ENCODE results near the gene TTC7B. TPM values are rescaled to one million over a fixed set of nuclear protein-coding genes. Genes with fewer than 3 reads are reported as not detected.

TTC7B gene
- total RNA-seq, 2 donors from 2014 or later: 5.2 to 10.2 TPM

DNA sequence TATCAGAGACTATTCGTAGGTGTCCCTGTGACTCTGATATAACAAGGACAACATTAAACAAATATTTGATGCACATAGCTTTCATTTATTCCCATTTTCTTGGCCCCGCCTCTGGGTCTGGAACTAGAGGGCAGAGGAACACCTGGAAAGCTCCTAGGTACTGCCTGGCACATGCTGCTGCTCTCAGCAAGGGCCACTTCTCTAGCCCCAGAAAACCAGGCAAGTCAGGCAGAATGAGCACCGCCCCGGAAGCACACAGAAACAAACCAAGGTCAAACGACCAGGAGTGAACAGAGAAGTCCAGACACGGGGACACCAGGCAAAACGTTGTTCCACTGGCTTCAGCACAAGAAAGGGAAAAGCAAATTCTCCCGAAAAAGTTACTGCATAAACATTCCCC, 76.1 kb downstream of the TTC7B start:
- no peak for ATAC-seq (replicated peaks)
- H3K36me3 Mint-ChIP-seq (ENCODE audit: low read depth): no peaks in the 10 kb centered on the region
- no peaks in the 10 kb centered on the region for H3K4me1 Mint-ChIP-seq
- H3K27ac Mint-ChIP-seq: no peak overlapping the region
- no peaks in the 10 kb centered on the region for H3K9me3 Mint-ChIP-seq
- no peaks in the 10 kb centered on the region for H3K27me3 Mint-ChIP-seq
- no peak overlapping the region for H3K4me3 Mint-ChIP-seq

- Mint-ChIP-seq H3K27ac (no peak overlapping the region), H3K9me3 (no peaks in the 10 kb centered on the region)
- ATAC-seq (replicated peaks): no peak
Measured at GRCh38 chr14:90739318-90740068, 76.7 kb downstream of the TTC7B start.

DNA sequence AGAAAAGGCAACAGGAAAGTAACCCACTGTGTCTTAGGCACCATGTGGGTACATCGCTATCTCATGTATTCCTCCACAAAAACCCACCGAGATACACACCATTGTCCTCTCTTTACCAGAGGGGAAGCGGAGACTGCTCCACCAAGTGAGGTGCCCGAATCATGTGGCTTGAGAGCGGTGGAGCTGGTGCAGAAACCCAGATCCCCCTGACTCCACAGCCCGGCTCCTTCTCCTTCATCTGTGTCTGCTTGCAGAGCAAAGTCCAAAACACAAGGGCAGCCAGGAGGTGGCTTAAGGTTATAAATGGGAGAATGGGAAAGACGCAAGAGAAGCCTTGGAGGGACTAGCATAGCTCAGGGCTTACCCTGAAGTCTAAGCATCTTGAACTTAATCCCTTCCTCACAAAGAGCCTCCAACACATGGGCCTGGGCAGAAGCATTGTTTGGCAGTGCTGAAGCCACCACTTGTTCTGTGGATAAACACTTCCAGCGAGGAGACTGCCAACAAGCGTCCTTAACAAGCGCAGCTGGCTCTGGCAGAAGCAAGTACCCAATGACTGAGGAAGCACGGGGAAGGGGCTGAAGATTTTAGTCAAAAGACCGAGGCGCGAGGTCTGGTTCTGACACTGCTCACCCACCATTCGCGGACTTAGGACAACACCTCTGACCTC, 83.0 kb downstream of the TTC7B start:
- Mint-ChIP-seq H3K4me3 (no peak overlapping the region), H3K27ac (no peak overlapping the region)
- no peak for ATAC-seq (replicated peaks)

More at GRCh38 chr14:90739318-90740068, 76.7 kb downstream of the TTC7B start:
- Mint-ChIP-seq H3K27me3 (no peaks in the 10 kb centered on the region), H3K36me3 (ENCODE audit: low read depth) (no peaks in the 10 kb centered on the region), H3K4me1 (no peaks in the 10 kb centered on the region), H3K4me3 (no peak overlapping the region)

DNA sequence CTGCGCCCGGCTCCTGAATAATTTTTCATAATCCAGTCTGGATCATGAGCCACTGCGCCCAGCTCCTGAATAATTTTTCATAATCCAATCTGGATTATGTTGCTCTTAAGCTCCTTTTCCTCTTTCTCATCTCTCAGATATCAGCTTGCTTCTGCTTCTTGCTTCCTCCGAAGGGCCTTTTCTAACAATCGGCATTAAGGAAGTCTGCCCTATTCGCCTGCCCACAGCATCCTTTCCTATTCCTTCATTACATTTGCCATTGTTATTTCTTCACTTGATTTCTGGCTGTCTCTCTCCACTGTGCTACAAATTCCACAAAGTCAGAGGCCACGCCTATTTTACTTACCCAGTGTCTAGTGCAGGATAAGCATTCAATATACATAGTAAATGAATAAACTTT, 83.5 kb downstream of the TTC7B start:
- Mint-ChIP-seq H3K4me1 (no peaks in the 10 kb centered on the region), H3K4me3 (no peak overlapping the region), H3K9me3 (no peaks in the 10 kb centered on the region), H3K36me3 (ENCODE audit: low read depth) (no peaks in the 10 kb centered on the region), H3K27me3 (no peaks in the 10 kb centered on the region), H3K27ac (no peak overlapping the region)
- ATAC-seq (replicated peaks): no peak

More for the DNA sequence above, 83.0 kb downstream of the TTC7B start:
- H3K27me3 Mint-ChIP-seq: no peaks in the 10 kb centered on the region
- no peaks in the 10 kb centered on the region for H3K4me1 Mint-ChIP-seq
- no peaks in the 10 kb centered on the region for H3K9me3 Mint-ChIP-seq
- no peaks in the 10 kb centered on the region for H3K36me3 Mint-ChIP-seq (ENCODE audit: low read depth)

- ATAC-seq (replicated peaks): no peak
- no peak overlapping the region for H3K4me3 Mint-ChIP-seq
- H3K9me3 Mint-ChIP-seq: no peaks in the 10 kb centered on the region
- H3K27ac Mint-ChIP-seq: no peak overlapping the region
- no peaks in the 10 kb centered on the region for H3K27me3 Mint-ChIP-seq
- H3K4me1 Mint-ChIP-seq: no peaks in the 10 kb centered on the region
- H3K36me3 Mint-ChIP-seq (ENCODE audit: low read depth): no peaks in the 10 kb centered on the region
Measured at GRCh38 chr14:90732139-90732538, 84.1 kb downstream of the TTC7B start.

DNA sequence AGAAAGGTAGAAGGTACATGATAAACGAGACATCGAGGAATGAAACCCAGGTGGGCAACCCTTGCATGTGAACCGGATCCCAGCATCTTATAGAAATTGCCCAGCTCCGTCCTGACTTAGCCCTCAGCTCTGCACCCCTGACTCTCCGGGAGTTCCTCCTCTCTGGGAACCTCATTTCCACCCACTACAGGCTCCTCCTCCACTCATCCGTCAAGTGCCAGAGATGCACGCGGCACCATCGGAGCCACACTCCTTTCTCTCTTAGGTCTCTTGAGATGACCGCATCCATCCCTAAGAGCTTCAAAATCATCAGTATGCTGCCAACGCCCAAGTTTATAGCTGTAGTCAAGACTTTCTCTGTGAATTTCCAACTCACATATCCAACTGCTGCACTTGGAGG, 84.7 kb downstream of the TTC7B start:
- no peak for ATAC-seq (replicated peaks)

GRCh38 chr14:90730206-90730766, 85.9 kb downstream of the TTC7B start:
- no peak for ATAC-seq (replicated peaks)
- Mint-ChIP-seq H3K36me3 (ENCODE audit: low read depth) (no peaks in the 10 kb centered on the region), H3K4me3 (no peak overlapping the region), H3K27me3 (no peaks in the 10 kb centered on the region), H3K27ac (no peak overlapping the region), H3K4me1 (no peaks in the 10 kb centered on the region), H3K9me3 (no peaks in the 10 kb centered on the region)

More for the DNA sequence above, 84.7 kb downstream of the TTC7B start:
- Mint-ChIP-seq H3K4me1 (no peaks in the 10 kb centered on the region), H3K36me3 (ENCODE audit: low read depth) (no peaks in the 10 kb centered on the region), H3K4me3 (no peak overlapping the region), H3K9me3 (no peaks in the 10 kb centered on the region), H3K27ac (no peak overlapping the region), H3K27me3 (no peaks in the 10 kb centered on the region)

GRCh38 chr14:90728951-90729350, 87.3 kb downstream of the TTC7B start:
- H3K36me3 Mint-ChIP-seq (ENCODE audit: low read depth): no peaks in the 10 kb centered on the region
- H3K9me3 Mint-ChIP-seq: no peaks in the 10 kb centered on the region
- no peak for ATAC-seq (replicated peaks)
- no peaks in the 10 kb centered on the region for H3K4me1 Mint-ChIP-seq
- H3K27ac Mint-ChIP-seq: no peak overlapping the region
- H3K27me3 Mint-ChIP-seq: no peaks in the 10 kb centered on the region
- no peak overlapping the region for H3K4me3 Mint-ChIP-seq

GRCh38 chr14:90727082-90727481, 89.1 kb downstream of the TTC7B start:
- H3K27ac Mint-ChIP-seq: no peak overlapping the region
- no peaks in the 10 kb centered on the region for H3K36me3 Mint-ChIP-seq (ENCODE audit: low read depth)
- no peak for ATAC-seq (replicated peaks)
- no peaks in the 10 kb centered on the region for H3K4me1 Mint-ChIP-seq
- no peaks in the 10 kb centered on the region for H3K9me3 Mint-ChIP-seq
- no peak overlapping the region for H3K4me3 Mint-ChIP-seq
- no peaks in the 10 kb centered on the region for H3K27me3 Mint-ChIP-seq

- H3K36me3 Mint-ChIP-seq (ENCODE audit: low read depth): no peaks in the 10 kb centered on the region
- no peaks in the 10 kb centered on the region for H3K27me3 Mint-ChIP-seq
- no peak for ATAC-seq (replicated peaks)
- H3K4me3 Mint-ChIP-seq: no peak overlapping the region
- H3K9me3 Mint-ChIP-seq: no peaks in the 10 kb centered on the region
- no peaks in the 10 kb centered on the region for H3K4me1 Mint-ChIP-seq
- H3K27ac Mint-ChIP-seq: no peak overlapping the region
Measured at GRCh38 chr14:90726656-90727055, 89.6 kb downstream of the TTC7B start.

DNA sequence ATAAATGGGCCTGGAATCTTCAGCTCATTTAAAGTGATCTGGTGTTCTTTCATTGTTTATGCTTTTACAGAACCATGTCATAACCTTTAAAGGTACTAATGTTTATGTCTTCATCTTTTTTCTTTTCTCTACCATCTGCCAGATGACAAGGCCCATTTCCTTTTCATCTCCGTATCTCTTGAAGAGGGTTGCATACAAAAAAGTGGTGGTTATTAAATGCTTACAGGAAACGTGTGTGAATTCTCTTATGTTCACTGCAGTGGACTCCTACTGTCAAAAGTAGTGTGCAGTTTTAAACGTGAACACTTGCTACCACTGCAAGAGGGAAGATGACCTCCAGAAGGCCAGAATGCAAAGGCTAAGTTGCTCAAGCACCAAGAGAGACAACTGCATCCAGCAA, 91.4 kb downstream of the TTC7B start:
- H3K4me3 Mint-ChIP-seq: no peak overlapping the region
- no peak for ATAC-seq (replicated peaks)
- no peaks in the 10 kb centered on the region for H3K27me3 Mint-ChIP-seq
- no peaks in the 10 kb centered on the region for H3K4me1 Mint-ChIP-seq
- no peaks in the 10 kb centered on the region for H3K9me3 Mint-ChIP-seq
- H3K27ac Mint-ChIP-seq: no peak overlapping the region
- H3K36me3 Mint-ChIP-seq (ENCODE audit: low read depth): no peaks in the 10 kb centered on the region

DNA sequence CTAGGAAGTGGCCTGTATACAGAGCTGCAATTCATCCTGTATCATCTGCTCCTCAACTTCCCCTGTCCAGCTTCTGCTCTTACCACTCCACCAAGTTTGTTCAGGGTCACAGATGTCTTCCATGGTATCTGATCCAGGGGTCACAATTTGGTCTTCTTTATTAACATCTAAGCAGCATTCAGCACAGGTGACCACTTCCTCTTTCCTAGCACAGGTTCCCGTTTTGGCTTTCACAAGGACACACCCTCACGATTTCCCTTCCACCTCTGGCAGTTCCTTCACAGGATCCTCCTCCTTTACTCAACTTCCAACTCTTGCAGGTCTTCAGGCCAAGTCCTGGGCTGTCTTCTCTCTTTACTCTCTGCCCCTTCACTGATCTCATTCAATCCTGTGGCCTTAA, 93.6 kb downstream of the TTC7B start:
- Mint-ChIP-seq H3K27me3 (no peaks in the 10 kb centered on the region), H3K27ac (no peak overlapping the region), H3K4me1 (no peaks in the 10 kb centered on the region), H3K36me3 (ENCODE audit: low read depth) (no peaks in the 10 kb centered on the region), H3K9me3 (no peaks in the 10 kb centered on the region), H3K4me3 (no peak overlapping the region)
- no peak for ATAC-seq (replicated peaks)

- no peaks in the 10 kb centered on the region for H3K9me3 Mint-ChIP-seq
- H3K27me3 Mint-ChIP-seq: peaks cover under 1% of the 10 kb centered on the region
- H3K36me3 Mint-ChIP-seq (ENCODE audit: low read depth): no peaks in the 10 kb centered on the region
- ATAC-seq (replicated peaks): peak; percentile 94
- no peak overlapping the region for H3K4me3 Mint-ChIP-seq
- H3K4me1 Mint-ChIP-seq: no peaks in the 10 kb centered on the region
- H3K27ac Mint-ChIP-seq: no peak overlapping the region
Measured at GRCh38 chr14:90721619-90722305, 94.5 kb downstream of the TTC7B start.

- H3K9me3 Mint-ChIP-seq: no peaks in the 10 kb centered on the region
- H3K4me1 Mint-ChIP-seq: no peaks in the 10 kb centered on the region
- ATAC-seq (replicated peaks): no peak
- H3K4me3 Mint-ChIP-seq: no peak overlapping the region
- H3K27me3 Mint-ChIP-seq: peaks cover 3% of the 10 kb centered on the region
- no peaks in the 10 kb centered on the region for H3K36me3 Mint-ChIP-seq (ENCODE audit: low read depth)
- H3K27ac Mint-ChIP-seq: no peak overlapping the region
Measured at GRCh38 chr14:90720832-90721231, 95.4 kb downstream of the TTC7B start.

DNA sequence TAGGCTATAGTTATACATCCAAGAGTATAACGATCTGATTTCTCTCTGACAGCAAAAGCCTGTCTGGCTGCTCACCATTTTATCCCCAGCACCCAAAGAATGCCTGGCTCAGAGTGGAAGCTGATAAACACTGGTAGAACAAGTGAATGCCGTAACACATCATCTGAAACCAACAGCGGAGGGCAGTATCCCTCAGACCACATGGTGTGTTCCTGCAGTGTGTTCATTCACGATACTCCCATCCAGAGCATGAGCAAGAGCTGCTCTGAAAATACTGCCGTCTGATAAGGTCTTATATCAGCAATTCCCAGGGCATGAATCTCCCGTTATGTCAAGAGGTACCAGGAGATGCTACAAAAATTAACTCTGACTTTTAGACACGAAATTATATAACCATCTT, 95.9 kb downstream of the TTC7B start:
- Mint-ChIP-seq H3K27me3 (peaks cover 3% of the 10 kb centered on the region), H3K36me3 (ENCODE audit: low read depth) (no peaks in the 10 kb centered on the region), H3K9me3 (no peaks in the 10 kb centered on the region), H3K4me3 (no peak overlapping the region), H3K27ac (no peak overlapping the region), H3K4me1 (no peaks in the 10 kb centered on the region)
- ATAC-seq (replicated peaks): no peak

All from activated T-helper 17 cell treated with anti-CD3 and anti-CD28 coated beads, Interleukin-2, amount 50 U/mL, for 72 hours (primary cell).